Ovary (tissue), 9 donors: ENCODE measurements around the gene CRHR1. TPM values are rescaled to one million over a fixed set of nuclear protein-coding genes. Genes with fewer than 3 reads are reported as not detected.

Source experiments
- DNase-seq, 5 donors: peaks; one replicate each; pipeline ENCODE4 v3.0.0-alpha.2; 2019 to 2020
- H3K27ac ChIP-seq, 2 donors: fragments of 200-600 bp; one replicate each; pipeline versions ENCODE4 v1.5.1 to v1.8.0; 2019 to 2022
- H3K27me3 ChIP-seq: fragments of 200-600 bp; one replicate; pipeline ENCODE4 v1.8.0; 2022
- H3K36me3 ChIP-seq: fragments of 200-600 bp; sonication (generic); one replicate; pipeline ENCODE4 v1.5.1; 2019
- H3K4me1 ChIP-seq: one replicate; pipeline ENCODE4 v1.8.1; 2013; ENCODE audit warnings: mild to moderate bottlenecking, moderate library complexity; ENCODE audit not compliant: insufficient read depth
- H3K4me3 ChIP-seq: fragments of 200-600 bp; sonication (generic); one replicate; pipeline ENCODE4 v1.5.1; 2017
- H3K9me3 ChIP-seq, 2 donors: fragments of 200-600 bp in 1 of 2; sonication (generic) in 1 of 2; one replicate each; pipeline versions ENCODE4 v1.5.1 to v1.8.1; 2013 to 2019; ENCODE audit warnings: mild to moderate bottlenecking in 1 of 2, moderate library complexity in 1 of 2
- EP300 ChIP-seq: sonication (generic); formaldehyde crosslinking; IDR thresholded peaks from one replicate; pipeline ENCODE4 v1.6.1; 2017; ENCODE audit warnings: antibody characterized with exemption
- POLR2A ChIP-seq: fragments of 450-650 bp; IDR thresholded peaks from one replicate; pipeline ENCODE4 v1.6.1; 2017; ENCODE audit warnings: antibody characterized with exemption, mild to moderate bottlenecking, moderate library complexity
- WGBS, 3 donors: extraction: QIAGEN DNeasy Blood & Tissue Kit in 1 of 3; methylation state at CpG; one replicate each; pipeline versions ENCODE4 v1.1.5 to v1.1.7; 2013 to 2017; 5-methylcytosine and 5-hydroxymethylcytosine counted together
- intact Hi-C, 4 donors: fragments of 100-400 bp; cut with DNase I; formaldehyde crosslinking; loops; one replicate each; pipeline versions ENCODE4 v1.11.0 to v1.15.1; 2022 to 2023
- polyA plus RNA-seq, 2 donors: library from polyadenylated mRNA; stranded (reverse); fragments of 200-250 nt in 1 of 2; fragments of 350-450 nt in 1 of 2; fragmentation: Illumina TruSeq in 1 of 2; extraction: RNeasy Lipid Tissue Mini Kit (QIAGEN cat#74804) in 1 of 2; gene quantifications; one replicate each; pipeline ENCODE4 v1.2.3, GENCODE V29; 2013 to 2014
- total RNA-seq, 7 donors: library from RNA; depleted of rRNA in 2 of 7; stranded (reverse); fragments of >200 nt in 2 of 7; fragmentation: NEBNext Ultra II Directional in 3 of 7; extraction: Animal tissue kit (Norgen Biotek cat#: 25700) in 3 of 7; gene quantifications; one replicate each; pipeline versions ENCODE4 v1.1.0 to v1.2.4, GENCODE V29; 2016 to 2023
- TF ChIP-seq, protein P1 (sequence below), 3 donors: fragments of 450-650 bp in 2 of 3; fragments of 200-600 bp in 1 of 3; IDR thresholded peaks; one replicate each; pipeline versions ENCODE4 v1.5.1 to v1.8.0; 2016 to 2022; ENCODE audit warnings: antibody characterized with exemption in 3 of 3, mild to moderate bottlenecking in 1 of 3
- donor health status: DM: no; HTN: no; CAD: no; lungs with moderate emphysema.
- donor health status: DM: no; HTN: no; CAD: no.
- donor health status: Bipolar disorder and iron deficiency.
- donor health status: DM: yes; HTN: yes; CAD: no.
- donor health status: DM: no; HTN: no; CAD: no.
- donor health status: DM: yes; HTN: yes; CAD: no.

The CRHR1 gene
- total and polyA plus RNA-seq, 9 donors: 0.10 to 1.4 (median 0.33) TPM; not detected in 2

DNA sequence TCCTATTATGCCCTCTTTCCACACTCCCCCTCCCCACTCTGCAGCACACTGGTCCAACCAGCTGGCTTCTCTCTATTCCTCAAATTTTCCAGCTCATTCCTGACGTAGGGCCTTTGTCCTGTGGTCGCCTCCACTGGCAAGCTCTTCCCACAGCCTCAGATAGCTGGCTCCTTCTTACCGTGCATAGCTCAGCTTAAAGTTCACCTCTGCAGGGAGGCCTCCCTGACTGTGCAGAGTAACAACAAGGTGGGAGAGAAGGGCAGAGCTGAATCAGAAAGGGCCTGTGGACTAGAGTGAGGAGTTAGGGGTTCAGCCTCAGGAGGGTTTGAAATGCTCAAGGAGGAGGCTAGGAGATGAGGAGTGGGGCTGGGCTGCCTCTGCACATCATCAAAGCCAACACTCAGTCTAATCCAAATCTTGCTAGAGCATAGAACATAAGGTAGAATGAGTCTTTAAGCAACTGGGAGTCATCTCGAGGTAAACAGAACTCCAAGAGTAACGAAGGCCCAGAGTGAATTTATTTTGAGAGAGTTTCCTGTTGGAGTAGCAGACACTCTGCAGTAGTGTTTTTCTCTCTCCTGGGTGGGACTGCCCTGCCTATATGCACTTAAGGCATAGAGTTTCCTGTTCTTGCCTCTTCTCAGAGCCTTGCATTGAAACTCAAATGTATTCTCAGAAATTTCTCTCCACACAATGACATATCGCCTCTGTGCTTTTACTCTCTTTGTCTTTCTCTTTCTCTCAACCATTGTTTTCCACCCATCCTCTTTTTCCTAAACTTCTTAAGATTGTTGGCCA lies 79.9 kb downstream of the CRHR1 start:
- Histone ChIP-seq H3K4me1 (no peaks in the 10 kb centered on the region), H3K9me3 (no peaks in the 10 kb centered on the region), H3K27me3 (no peaks in the 10 kb centered on the region), H3K27ac (no peak overlapping the region), H3K36me3 (no peaks in the 10 kb centered on the region), H3K4me3 (no peak overlapping the region)
- no peak for DNase-seq
- TF ChIP-seq EP300: no peak
- TF ChIP-seq POLR2A: no peak
- TF ChIP-seq, protein P1, sequence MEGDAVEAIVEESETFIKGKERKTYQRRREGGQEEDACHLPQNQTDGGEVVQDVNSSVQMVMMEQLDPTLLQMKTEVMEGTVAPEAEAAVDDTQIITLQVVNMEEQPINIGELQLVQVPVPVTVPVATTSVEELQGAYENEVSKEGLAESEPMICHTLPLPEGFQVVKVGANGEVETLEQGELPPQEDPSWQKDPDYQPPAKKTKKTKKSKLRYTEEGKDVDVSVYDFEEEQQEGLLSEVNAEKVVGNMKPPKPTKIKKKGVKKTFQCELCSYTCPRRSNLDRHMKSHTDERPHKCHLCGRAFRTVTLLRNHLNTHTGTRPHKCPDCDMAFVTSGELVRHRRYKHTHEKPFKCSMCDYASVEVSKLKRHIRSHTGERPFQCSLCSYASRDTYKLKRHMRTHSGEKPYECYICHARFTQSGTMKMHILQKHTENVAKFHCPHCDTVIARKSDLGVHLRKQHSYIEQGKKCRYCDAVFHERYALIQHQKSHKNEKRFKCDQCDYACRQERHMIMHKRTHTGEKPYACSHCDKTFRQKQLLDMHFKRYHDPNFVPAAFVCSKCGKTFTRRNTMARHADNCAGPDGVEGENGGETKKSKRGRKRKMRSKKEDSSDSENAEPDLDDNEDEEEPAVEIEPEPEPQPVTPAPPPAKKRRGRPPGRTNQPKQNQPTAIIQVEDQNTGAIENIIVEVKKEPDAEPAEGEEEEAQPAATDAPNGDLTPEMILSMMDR (IDR thresholded peaks at IDR 0.05): no peak
- intact Hi-C loops: no loop called here
- WGBS, 3 donors: 43 to 49% (median 47%) methylated on average over 6 of the region's 6 CpGs

DNA sequence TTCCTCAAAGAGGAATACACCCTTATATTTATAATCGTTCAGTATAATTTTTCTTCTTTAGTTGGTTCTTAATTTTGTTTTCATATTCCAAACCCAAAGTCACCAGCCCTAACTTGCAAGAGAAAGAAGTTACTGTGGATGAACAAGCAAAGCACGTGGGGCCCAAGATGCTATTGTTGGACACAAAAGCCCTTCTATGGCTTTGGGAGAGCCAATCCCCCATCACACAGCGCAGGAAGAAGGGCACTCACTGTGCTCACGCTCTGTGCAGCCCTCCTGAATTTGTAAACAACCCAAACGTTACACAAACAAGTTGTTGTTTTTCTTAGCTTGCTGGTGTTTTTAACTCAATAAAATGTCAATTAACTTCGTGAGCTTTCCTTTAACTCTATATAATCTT lies 83.1 kb downstream of the CRHR1 start:
- intact Hi-C loops: no loop called here
- no peak overlapping the region for H3K27ac ChIP-seq
- no peaks in the 10 kb centered on the region for H3K27me3 ChIP-seq
- no peak for DNase-seq
- no peaks in the 10 kb centered on the region for H3K36me3 ChIP-seq
- WGBS, 3 donors: 79 to 84% (median 81%) methylated on average over 6 of the region's 6 CpGs
- no peak overlapping the region for H3K4me3 ChIP-seq
- peaks cover 5% of the 10 kb centered on the region for H3K4me1 ChIP-seq
- TF ChIP-seq POLR2A (no peak), EP300 (no peak)
- TF ChIP-seq, protein P1 (IDR thresholded peaks at IDR 0.05): no peak
- no peaks in the 10 kb centered on the region for H3K9me3 ChIP-seq

DNA sequence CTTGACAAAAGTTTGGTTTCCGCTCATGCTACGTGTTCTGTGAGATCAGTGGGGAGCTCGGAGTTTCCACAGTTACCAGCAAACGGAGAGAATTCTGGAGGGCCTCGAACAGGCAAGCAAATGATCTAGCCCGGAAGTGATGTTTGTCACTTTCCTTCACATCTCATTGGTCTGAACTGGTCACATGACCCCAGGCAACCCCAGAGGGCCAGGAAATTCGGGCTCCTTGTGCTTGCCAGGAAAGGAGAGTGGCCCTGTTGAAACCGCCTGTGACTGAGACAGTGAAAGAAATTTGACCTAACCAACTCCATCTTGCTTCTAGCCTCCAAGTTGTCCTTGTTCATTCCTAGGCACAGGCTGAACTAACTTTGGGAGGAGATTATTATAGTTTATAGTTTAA lies 83.6 kb downstream of the CRHR1 start:
- intact Hi-C loops: no loop called here
- WGBS, 3 donors: 64 to 80% (median 71%) methylated on average over 8 of the region's 8 CpGs
- TF ChIP-seq POLR2A (no peak), EP300 (no peak)
- TF ChIP-seq, protein P1 (IDR thresholded peaks at IDR 0.05): no peak
- Histone ChIP-seq H3K36me3 (no peaks in the 10 kb centered on the region), H3K4me3 (no peak overlapping the region), H3K9me3 (no peaks in the 10 kb centered on the region), H3K4me1 (peaks cover 5% of the 10 kb centered on the region), H3K27ac (no peak overlapping the region), H3K27me3 (no peaks in the 10 kb centered on the region)
- DNase-seq: no peak

DNA sequence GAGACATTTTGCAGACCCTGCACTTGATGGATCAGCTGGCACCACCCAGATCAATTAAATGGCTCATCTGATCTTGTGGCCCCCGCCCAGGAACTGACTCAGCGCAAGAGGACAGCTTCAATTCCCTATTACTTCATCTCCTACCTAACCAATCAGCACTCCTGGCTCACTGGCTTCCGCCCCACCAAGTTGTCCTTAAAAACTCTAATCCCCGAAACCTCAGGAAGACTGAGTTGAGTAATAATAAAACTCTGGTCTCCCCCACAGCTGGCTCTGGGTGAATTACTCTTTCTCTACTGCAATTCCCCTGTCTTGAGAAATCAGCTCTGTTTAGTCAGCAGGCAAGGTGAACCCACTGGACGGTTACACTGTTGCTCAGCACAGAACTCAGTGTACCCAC lies 84.2 kb downstream of the CRHR1 start:
- Histone ChIP-seq H3K36me3 (no peaks in the 10 kb centered on the region), H3K9me3 (no peaks in the 10 kb centered on the region), H3K4me1 (peaks cover 5% of the 10 kb centered on the region), H3K27ac (no peak overlapping the region), H3K27me3 (no peaks in the 10 kb centered on the region), H3K4me3 (no peak overlapping the region)
- TF ChIP-seq POLR2A: no peak
- TF ChIP-seq, protein P1 (IDR thresholded peaks at IDR 0.05): no peak
- TF ChIP-seq EP300: no peak
- DNase-seq: no peak
- 55 to 77% (median 72%) methylated on average over 5 of the region's 5 CpGs for WGBS, 3 donors
- intact Hi-C loops: no loop called here
